Measurements from ENCODE around the gene HSFX1. TPM values are rescaled to one million over a fixed set of nuclear protein-coding genes. Genes with fewer than 3 reads are reported as not detected.
"Not testable (repeated sequence)": the region's sequence is repeated elsewhere in the genome, so short reads cannot be mapped to it uniquely, and the experiment has no call there.

HSFX1 gene
- total and polyA plus RNA-seq, 9 donors: 0.73 to 4.9 (median 3.2) TPM

- no CpG with 5 or more reads among the region's 1 CpG for WGBS, 3 donors
- intact Hi-C loops (cut with DNase I); DNase-seq; H3K9me3 ChIP-seq; H3K27me3 ChIP-seq; H3K4me3 ChIP-seq; H3K4me1 ChIP-seq (ENCODE audit: insufficient read depth); H3K27ac ChIP-seq; H3K36me3 ChIP-seq: not testable (repeated sequence)
Measured at GRCh38 chrX:149795531-149795930, 21.7 kb downstream of the HSFX1 start.

- intact Hi-C loops (cut with DNase I): no loop called here
- Histone ChIP-seq H3K4me1 (ENCODE audit: insufficient read depth) (no peaks in the 10 kb centered on the region), H3K27ac (no peak overlapping the region), H3K9me3 (no peaks in the 10 kb centered on the region), H3K27me3 (no peaks in the 10 kb centered on the region), H3K4me3 (no peak overlapping the region), H3K36me3 (no peaks in the 10 kb centered on the region)
- no peak for DNase-seq
- no peak for TF ChIP-seq EP300 (IDR thresholded peaks at IDR 0.05)
- no peak for TF ChIP-seq POLR2A (IDR thresholded peaks at IDR 0.05)
- no peak for TF ChIP-seq CTCF (IDR thresholded peaks at IDR 0.05)
- 75 to 78% (median 76%) methylated on average over 6 of the region's 6 CpGs for WGBS, 3 donors
Measured at GRCh38 chrX:149799095-149799714, 25.3 kb downstream of the HSFX1 start.

GRCh38 chrX:149799938-149800337 lies 26.1 kb downstream of the HSFX1 start:
- H3K9me3 ChIP-seq: no peaks in the 10 kb centered on the region
- H3K27me3 ChIP-seq: no peaks in the 10 kb centered on the region
- no peaks in the 10 kb centered on the region for H3K4me1 ChIP-seq (ENCODE audit: insufficient read depth)
- WGBS, 3 donors: 68 to 72% (median 71%) methylated on average over 3 of the region's 3 CpGs
- DNase-seq: no peak
- no peak for TF ChIP-seq CTCF (IDR thresholded peaks at IDR 0.05)
- no peak for TF ChIP-seq EP300 (IDR thresholded peaks at IDR 0.05)
- TF ChIP-seq POLR2A (IDR thresholded peaks at IDR 0.05): no peak
- H3K36me3 ChIP-seq: no peaks in the 10 kb centered on the region
- H3K4me3 ChIP-seq: no peak overlapping the region
- intact Hi-C loops (cut with DNase I): no loop called here
- H3K27ac ChIP-seq: no peak overlapping the region

- TF ChIP-seq POLR2A (IDR thresholded peaks at IDR 0.05): no peak
- Histone ChIP-seq H3K27me3 (no peaks in the 10 kb centered on the region), H3K9me3 (no peaks in the 10 kb centered on the region), H3K36me3 (no peaks in the 10 kb centered on the region), H3K27ac (no peak overlapping the region), H3K4me1 (ENCODE audit: insufficient read depth) (no peaks in the 10 kb centered on the region), H3K4me3 (no peak overlapping the region)
- intact Hi-C loops (cut with DNase I): no loop called here
- DNase-seq: no peak
- WGBS, 3 donors: 43 to 65% (median 47%) methylated on average over 10 of the region's 10 CpGs
Measured at GRCh38 chrX:149803458-149804062, 29.7 kb downstream of the HSFX1 start.

GRCh38 chrX:149804102-149804501 lies 30.2 kb downstream of the HSFX1 start:
- no peak overlapping the region for H3K4me3 ChIP-seq
- H3K27ac ChIP-seq: no peak overlapping the region
- DNase-seq: no peak
- H3K27me3 ChIP-seq: no peaks in the 10 kb centered on the region
- 52 to 64% (median 59%) methylated on average over 6 of the region's 6 CpGs for whole genome bisulfite sequencing, 3 donors
- no peaks in the 10 kb centered on the region for H3K4me1 ChIP-seq (ENCODE audit: insufficient read depth)
- intact Hi-C loops (cut with DNase I): no loop called here
- no peaks in the 10 kb centered on the region for H3K9me3 ChIP-seq
- no peaks in the 10 kb centered on the region for H3K36me3 ChIP-seq
- no peak for TF ChIP-seq EP300 (IDR thresholded peaks at IDR 0.05)
- no peak for TF ChIP-seq CTCF (IDR thresholded peaks at IDR 0.05)
- TF ChIP-seq POLR2A (IDR thresholded peaks at IDR 0.05): no peak
